Measurements from ENCODE around the gene CXCL13.

CXCL13 gene

DNA sequence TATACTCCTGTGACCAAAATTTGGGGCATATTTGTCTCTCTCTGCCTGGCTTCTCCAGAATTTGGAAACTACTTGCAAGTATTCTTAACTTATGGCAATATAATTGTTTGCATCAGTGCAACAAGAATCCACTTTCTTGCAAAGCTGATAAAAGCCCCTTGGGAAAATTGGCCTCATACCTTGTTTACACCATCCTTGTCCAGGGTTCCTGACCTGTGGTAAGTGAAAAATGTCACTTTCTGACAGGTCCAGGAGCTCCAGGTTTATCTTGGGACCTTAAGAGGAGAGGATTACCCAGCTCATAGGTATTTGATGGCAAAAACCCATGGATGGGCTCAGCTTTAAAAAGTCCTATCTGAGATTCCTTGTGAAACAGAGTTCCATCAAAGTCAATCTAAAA lies 29.3 kb upstream of the CXCL13 start:
- TF ChIP-seq, protein P1, sequence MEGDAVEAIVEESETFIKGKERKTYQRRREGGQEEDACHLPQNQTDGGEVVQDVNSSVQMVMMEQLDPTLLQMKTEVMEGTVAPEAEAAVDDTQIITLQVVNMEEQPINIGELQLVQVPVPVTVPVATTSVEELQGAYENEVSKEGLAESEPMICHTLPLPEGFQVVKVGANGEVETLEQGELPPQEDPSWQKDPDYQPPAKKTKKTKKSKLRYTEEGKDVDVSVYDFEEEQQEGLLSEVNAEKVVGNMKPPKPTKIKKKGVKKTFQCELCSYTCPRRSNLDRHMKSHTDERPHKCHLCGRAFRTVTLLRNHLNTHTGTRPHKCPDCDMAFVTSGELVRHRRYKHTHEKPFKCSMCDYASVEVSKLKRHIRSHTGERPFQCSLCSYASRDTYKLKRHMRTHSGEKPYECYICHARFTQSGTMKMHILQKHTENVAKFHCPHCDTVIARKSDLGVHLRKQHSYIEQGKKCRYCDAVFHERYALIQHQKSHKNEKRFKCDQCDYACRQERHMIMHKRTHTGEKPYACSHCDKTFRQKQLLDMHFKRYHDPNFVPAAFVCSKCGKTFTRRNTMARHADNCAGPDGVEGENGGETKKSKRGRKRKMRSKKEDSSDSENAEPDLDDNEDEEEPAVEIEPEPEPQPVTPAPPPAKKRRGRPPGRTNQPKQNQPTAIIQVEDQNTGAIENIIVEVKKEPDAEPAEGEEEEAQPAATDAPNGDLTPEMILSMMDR (IDR thresholded peaks at IDR 0.05; ENCODE audit: low read depth, low read length), result no peak
- H3K4me3 ChIP-seq (ENCODE audit: low read depth, low read length), result no peak overlapping the region
- in situ Hi-C loops (cut with HindIII; ENCODE audit: low sequenced_read_pairs), result no loop called here
- no peak for DNase-seq (ENCODE audit: low read depth, low spot score)

DNA sequence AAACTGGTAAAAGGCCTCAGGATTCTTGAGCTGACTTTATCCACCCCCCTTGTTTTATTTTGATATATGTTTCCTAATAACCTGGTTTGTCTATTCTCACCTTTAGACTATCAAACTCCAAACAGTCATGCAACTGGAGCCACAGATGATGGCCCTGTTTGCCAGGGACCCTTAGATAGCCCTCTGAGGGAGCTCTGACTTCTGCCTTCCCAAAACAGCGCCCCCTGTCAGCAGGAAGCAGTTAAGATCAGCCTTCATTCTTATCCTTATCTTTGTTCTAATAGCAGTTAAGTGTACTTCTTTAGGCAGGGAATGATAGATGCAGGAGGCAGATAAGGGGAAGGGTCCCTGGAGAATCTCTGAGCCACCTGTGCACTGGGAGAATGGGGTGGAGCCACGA lies 27.5 kb upstream of the CXCL13 start:
- DNase-seq (ENCODE audit: low read depth, low spot score), result no peak
- in situ Hi-C loops (cut with HindIII; ENCODE audit: low sequenced_read_pairs), result no loop called here
- no peak overlapping the region for H3K4me3 ChIP-seq (ENCODE audit: low read depth, low read length)
- TF ChIP-seq, protein P1 (IDR thresholded peaks at IDR 0.05; ENCODE audit: low read depth, low read length), result no peak

DNA sequence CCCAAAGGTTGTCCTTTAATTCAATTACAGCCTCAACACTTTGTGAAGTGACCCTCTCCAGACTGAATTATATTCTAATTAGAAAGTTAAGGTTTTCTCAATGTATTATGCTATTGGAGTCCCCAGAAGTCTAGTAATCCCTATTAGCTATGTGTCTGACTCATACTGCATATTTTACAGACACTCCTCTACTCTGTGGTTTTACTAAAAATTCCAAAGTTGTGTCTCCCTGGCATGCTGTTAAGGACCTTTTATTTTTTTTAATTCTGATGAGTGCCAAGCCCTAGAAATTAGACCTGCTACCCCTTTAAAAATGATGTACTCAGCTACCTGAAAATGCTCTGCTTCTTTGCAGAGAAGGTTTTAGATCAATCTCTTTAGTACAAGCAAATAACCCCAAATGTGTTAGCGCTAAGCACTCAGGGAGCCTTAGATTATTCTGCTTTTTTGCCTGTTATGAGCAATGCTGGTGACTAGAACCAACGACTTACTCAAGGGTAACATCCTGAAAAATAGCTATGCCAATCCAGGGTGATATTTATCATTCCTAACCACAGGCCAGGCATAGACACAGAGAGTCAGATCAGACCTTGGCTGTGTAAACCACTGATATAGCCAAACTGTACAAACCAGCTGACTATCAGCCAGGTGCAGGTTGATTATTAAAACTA lies 26.1 kb upstream of the CXCL13 start:
- TF ChIP-seq, protein P1 (IDR thresholded peaks at IDR 0.05; ENCODE audit: low read depth, low read length), result no peak
- DNase-seq (ENCODE audit: low read depth, low spot score), result peak; percentile 87
- in situ Hi-C loops (cut with HindIII; ENCODE audit: low sequenced_read_pairs), result no loop called here
- H3K4me3 ChIP-seq (ENCODE audit: low read depth, low read length), result no peak overlapping the region

DNA sequence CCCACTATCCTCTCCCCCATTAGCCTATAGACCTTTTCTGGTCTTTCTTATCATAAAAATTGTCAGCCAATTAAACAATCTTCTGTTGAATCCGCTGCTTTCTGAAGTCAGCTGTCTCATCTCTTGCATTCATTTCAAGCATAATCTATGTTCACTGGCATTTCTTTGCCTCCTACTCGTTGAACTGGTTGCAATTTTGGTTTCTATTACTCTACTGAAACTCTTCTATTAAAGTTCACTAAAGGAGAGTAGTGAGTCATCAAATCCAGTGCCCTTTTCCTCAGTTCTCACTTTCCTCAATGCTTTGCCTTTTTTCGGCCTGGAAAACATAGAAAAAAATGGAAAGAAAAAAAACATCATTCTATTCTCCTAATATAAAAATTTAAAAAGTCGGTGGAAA lies 23.9 kb upstream of the CXCL13 start:
- in situ Hi-C loops (cut with HindIII; ENCODE audit: low sequenced_read_pairs), result no loop called here
- no peak for DNase-seq (ENCODE audit: low read depth, low spot score)
- TF ChIP-seq, protein P1 (IDR thresholded peaks at IDR 0.05; ENCODE audit: low read depth, low read length), result no peak
- no peak overlapping the region for H3K4me3 ChIP-seq (ENCODE audit: low read depth, low read length)

DNA sequence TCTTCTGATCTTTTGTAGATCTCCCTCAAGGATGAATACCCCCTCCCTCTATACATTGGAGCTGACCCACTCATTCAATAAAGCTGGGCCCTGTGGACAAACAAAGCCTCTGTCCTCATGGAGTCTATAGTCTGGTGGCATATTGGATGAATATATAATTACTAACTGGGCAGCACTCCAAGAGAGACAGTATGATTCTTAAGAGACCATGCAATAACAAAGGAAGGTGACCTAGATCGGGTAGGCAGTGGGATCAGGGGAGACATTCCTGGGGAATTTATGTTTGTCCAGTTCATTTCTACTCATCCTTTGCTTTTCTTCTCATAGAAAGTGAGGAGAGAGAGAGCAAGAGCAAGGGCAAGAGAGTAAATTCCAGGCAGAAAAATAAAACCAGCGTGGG lies 23.5 kb upstream of the CXCL13 start:
- no peak overlapping the region for H3K4me3 ChIP-seq (ENCODE audit: low read depth, low read length)
- TF ChIP-seq, protein P1 (IDR thresholded peaks at IDR 0.05; ENCODE audit: low read depth, low read length), result no peak
- peak; percentile 50 for DNase-seq (ENCODE audit: low read depth, low spot score)
- in situ Hi-C loops (cut with HindIII; ENCODE audit: low sequenced_read_pairs), result no loop called here

DNA sequence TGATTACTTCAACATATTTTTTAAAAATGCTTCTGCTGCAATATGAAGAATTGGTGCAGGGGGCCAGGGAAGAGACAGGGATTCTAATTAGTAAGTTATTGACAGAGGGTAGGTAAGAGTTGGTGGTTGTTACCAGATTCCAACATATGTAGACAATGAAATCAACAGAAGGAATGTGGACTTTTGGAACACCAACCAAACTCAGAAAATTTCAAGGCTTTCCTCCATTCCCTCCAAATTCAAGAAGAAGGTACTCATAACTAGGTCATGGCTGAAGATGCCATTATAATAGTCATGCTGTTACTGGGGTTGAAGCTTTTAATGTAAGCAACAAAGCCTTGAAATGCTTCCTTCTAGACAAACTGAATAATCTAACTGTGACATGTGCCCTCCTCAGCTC lies 22.9 kb upstream of the CXCL13 start:
- TF ChIP-seq, protein P1 (IDR thresholded peaks at IDR 0.05; ENCODE audit: low read depth, low read length), result no peak

More for the DNA sequence above, 22.9 kb upstream of the CXCL13 start:
- no peak overlapping the region for H3K4me3 ChIP-seq (ENCODE audit: low read depth, low read length)
- no peak for DNase-seq (ENCODE audit: low read depth, low spot score)
- in situ Hi-C loops (cut with HindIII; ENCODE audit: low sequenced_read_pairs), result no loop called here

Measured in astrocyte of the spinal cord (primary cell).